HG02973 (cell line): ENCODE results near the gene MARK2.

Source experiments
- ATAC-seq: cut with Tn5 transposase; IDR thresholded peaks from one replicate; pipeline ENCODE4 v1.9.1; 2021; ENCODE audit warnings: moderate library complexity; ENCODE audit not compliant: unreplicated experiment

Gene MARK2

DNA sequence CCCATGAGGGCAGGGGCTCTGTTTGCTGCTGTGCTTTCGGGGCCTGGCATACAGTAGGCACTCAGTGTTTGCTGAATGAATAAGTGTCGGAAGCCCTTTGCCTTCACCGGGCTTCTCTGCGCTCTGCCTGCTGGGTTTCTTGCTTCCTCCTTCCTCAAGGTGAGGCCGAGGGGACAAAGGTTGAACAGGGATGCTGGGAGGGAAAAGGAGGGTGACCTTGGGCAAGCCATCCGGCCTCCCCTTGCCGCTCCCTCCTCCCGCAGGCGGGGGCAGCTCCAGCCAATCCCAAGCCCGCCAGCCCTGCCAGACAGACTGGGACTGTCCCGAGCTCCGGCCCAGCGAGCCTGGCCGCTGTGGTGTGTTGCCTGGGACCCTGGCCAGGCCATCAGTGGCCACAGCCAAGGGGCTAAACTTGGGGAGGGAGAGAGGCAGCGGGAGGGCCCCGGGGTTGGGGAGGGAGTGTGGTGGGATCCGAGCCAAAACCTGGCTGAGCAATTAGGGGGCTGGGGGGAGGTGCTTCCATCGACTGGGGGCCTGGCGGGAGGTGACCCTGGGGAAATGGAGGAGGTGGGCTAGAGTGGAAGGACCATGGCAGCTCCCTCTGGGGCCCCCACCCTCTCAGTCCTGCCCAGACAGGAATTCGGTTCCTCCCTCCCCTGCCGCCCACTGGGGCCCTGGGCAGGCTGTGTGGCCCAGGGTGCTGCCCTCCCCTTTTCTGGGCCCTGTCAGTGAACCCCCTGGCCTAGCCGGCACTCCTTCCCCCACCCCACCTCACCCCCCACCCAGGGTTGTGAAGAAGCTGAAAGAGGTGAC lies 81.4 kb downstream of the MARK2 start:
- no peak for ATAC-seq

DNA sequence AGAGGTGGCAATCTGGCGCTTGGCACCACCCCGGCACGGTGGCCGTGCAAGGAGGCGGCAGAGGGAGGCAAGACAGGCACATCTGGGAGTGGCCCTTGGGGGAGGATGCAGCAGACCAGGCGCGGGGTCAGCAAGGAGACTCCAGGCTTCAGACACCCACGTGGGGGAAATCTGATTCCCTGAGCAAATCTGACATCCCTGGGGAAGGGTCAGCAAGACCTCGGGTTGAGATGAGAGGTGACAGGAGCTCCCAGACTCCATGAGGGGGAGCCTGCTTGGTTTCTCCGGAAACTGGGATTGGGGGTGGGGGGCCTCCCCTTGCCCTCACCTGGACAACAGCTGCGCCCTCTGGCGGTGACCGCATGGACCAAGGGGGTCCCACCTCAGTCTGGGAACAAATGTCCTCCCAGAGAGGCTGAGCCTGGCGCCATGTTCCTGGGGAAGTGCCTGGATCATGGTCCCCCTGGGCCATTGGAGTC lies 82.1 kb downstream of the MARK2 start:
- no peak for ATAC-seq

DNA sequence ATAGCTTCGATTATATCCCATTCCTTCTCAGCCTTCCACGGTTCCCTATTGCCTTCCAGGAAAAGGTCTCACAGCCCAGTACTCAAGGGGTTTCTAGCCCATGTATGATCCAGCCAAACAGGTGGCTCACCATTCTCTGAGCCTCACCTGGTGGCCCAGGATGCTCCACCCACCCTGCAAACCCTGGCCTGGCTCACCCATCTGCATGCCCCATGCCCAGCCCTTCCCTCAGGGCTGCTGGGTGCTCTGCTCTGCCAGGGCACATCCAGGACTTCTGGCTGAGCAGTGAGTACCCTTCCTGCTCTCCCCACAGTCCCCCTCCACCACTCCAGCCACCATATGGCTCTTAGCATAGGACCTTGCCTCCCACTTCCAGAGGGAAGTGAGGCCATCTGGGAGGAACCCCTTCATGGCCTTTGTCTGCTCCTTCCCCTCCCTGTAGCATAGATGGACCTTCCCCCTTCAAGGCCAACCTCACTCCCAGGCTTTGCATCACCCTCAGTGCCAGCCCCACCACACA lies 83.8 kb downstream of the MARK2 start:
- no peak for ATAC-seq

DNA sequence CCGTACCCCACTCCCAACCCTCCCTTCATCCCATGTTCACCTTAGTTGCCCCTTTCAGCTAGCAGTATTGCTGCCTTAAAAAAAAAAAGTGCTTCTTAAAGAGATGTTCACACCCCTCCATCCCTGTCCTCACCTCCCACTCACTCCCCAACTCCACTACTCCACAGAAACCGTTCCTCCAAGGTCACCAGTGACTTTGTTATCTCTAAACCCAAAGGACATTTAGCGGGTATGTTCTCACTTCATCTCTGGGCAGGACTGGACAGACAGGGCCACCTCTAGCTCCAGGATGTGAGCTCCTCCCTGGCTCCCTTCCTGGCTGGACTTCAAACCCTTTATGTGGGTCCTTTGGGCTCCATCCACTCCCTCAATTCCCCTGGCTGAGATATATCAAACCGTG lies 84.4 kb downstream of the MARK2 start:
- no peak for ATAC-seq

DNA sequence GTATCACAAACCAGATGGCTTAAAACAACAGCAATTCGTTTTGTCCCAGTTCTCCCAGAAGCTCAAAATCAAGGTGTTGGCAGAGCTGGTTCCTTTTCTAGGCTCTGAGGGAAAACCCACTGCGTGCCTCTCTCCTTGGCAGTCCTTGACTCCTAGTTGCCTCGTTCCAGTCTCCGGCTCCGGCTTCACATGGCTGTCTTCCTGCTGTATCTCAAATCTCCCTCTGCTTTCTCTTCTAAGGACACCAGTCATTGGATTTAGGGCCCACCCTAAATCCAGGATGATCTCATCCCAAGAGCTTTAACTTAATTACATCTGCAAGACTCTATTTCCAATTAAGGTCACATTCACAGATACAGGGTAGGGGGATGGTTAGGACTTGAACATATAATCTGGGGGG lies 90.7 kb downstream of the MARK2 start:
- ATAC-seq = no peak

DNA sequence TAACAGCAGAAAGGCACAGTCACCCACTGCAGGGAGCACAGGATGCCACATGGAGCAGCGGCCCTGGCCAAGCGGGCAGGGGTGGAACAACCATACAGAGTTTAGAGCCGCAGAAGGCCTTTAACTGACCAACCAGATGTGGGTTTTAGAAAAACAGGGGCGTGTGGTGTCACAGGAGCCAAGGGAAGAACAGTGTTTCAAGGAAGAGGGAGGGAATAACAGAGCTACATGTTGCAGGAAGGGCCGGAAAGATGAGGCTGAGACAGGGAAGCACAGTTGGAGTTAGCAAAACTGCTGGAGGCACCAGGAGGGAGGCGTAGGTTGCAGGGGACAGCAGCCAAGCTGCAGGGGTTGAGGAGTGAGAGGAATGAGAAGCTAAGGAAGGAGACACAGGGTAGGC lies 92.1 kb downstream of the MARK2 start:
- no peak for ATAC-seq

DNA sequence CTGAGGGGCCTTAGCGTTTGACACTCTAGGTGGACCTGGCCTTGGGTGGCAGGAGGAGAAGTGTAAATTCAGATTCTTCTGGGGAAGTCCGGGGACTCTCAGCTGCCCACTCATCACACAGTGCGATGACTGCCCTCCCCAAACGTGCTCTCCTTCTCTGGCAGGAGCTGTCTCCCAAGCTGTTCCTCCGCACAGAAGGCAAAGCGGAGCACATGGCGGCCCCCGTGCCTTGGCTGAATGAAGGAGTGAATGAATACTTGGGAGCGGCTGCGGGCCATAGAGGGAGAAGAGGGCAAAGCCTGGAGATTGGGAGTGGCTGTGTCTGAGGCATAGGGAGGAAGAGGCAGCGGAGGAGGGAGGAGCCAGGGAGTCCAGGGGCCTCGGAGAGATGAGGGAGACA lies 93.0 kb downstream of the MARK2 start:
- ATAC-seq = no peak

DNA sequence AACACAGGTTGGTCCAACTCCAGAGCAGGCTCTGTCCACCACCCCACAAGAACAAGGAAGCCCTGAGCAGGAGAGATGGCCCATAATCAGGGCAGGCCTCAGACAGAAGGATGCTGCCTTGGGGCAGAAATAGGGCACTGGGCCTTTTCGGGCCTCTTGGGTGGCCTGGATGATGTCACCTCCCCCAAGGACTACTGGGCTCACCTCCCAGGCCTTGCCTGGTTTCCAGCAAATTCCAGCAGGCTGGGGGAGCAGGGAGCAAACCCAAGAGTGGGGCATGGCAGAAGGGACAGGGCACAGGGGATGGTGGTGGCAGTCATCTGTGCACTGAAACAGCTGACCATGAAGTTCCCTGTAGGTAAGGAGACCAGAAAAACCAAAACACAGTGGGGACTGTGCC lies 94.5 kb downstream of the MARK2 start:
- ATAC-seq = no peak

DNA sequence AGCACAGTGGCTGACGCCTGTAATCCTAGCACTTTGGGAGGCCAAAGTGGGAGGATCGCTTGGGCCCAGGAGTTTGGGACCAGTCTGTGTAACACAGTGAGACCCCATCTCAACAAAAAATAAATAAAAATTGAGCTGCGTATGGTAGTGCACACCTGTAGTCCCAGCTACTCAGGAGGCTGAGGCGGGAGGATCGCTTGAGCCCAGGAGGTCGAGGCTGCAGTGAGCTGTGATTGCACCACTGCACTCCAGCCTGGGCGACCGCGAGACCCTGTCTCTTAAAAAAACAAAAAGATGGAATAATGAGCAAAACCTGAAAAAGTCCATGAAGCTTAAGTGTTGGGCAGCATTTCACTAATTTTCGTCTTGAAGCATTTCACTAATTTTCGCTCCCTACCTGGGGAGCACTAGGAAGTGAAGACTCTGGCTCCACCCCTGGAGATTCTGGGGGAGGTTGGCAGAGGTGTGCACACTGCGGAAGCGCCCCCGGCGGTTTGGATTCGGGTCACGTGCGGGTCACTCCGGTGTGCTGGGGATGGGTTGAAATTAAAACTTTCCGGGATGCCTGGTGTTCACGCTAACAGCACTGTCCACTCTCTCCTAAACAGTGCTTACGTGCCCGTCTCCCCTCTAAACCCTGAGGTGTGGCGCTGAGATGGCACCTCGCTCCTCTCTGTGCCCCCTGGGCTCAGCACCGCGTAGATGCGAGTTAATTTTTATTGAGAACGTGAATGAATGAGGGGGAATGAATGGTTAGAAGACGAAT lies 99.0 kb downstream of the MARK2 start:
- ATAC-seq = peak; percentile 6

DNA sequence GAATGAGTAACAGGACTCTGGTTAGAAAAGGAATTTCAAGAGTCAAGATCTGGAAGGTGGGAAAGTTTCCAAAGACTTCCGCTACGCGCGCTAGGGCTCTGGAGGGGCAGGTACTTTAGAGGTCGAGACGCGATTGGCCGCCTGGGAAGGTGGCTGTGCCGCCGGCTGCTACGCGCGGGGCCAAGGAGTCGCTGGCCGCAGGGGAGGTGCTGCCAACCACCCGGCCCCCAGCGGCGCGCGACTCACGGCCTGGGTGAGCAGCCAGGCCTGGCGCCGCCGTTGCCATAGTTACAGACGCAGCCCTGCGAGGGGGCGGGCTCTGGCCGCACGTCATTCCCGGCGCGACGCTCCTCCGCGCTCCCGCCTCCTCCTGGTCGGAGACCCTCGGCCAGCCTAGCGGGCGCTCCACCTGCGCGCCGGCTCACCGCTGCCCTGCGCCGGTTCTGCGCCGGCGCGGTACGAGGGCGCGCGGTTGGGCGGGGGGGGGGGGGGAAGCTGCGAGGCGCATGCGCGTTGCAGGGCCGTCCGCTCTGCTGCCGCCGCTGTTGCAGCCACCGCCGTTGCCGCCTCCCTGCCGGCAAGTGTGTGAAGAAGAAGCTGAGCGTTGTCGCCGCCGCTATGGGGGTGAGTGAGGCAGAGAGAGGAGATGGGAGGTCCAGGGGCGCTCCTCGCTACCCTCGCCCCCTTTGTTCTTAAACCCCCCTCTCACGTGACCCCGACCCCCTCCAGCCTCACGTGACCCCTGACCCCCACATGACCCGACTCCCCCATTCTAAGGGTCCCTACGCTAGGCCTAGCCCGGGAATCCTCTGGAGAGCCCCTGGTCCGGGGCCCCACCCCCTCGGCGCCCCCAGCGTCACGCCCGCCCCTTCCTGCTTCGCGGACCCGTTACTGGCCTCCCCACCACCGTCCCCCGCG lies 99.8 kb downstream of the MARK2 start, which contains the start of gene NAA40:
Gene NAA40, plus strand, starts transcription at position 524 of the 918 bp plus-strand sequence. Its CDS starts 95 bp downstream, at position 619.
- ATAC-seq = peak; percentile 75

DNA sequence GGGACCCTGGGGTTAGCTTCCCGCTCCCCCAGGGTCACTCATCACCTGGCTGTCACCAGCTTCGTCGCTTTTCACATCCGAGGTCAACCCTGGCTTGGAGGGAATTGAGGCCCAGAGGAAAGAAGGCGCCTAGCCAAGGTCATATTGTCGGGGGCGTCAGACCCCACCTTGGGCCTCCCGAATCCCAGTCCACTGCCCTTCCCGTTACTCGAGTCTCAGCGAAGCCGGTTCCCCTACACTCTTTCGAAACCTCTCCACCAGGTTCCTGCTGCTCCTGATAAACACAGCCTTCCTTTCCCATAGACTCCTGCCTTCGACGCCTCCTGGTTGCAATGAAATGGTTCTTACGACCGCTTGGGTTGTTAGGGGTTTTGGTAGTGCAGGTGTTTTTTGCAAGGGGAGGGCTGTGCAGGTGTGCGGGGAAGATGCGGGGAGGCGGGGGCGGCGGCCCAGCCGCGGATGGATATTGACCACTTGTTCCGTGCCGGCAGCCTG lies 100.5 kb downstream of the MARK2 start:
- peak; percentile 1 for ATAC-seq

DNA sequence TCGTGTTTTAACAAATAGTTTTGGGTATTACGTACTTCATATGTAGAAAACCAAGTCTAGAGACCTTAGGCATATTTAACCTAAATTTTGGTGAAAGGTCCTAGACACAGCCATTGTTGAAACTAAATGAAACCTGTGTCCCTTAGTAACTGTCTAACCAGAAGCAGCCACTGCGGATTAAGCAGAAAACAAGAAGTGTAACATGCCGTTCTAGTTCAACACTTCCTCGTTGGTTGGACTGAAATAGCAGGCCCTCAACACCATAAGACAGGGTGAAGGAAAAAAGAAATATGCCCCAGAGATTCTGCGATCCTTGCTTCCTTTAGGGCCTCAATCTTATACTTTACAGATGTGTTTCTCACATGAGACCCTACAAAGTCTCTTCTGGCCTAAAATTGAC lies 101.9 kb downstream of the MARK2 start:
- ATAC-seq = no peak

DNA sequence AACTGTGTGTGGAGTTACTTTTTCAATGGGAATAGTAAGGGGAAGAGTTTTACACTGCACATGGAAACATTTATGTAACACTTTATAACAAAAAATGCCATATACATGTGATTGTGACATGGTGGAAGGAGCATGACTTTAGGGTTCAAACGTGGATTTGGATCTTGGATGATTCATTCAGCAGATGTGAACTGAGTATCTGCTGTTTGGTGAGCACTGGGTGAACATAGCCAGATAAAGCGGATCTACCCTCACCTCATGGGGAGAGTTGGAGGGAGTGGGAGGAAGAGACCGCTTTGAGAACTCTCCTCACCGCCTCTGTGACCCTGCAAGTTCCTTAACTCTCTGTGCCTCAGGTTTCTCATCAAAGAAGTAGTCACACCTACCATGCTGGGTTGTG lies 103.0 kb downstream of the MARK2 start:
- ATAC-seq = no peak

DNA sequence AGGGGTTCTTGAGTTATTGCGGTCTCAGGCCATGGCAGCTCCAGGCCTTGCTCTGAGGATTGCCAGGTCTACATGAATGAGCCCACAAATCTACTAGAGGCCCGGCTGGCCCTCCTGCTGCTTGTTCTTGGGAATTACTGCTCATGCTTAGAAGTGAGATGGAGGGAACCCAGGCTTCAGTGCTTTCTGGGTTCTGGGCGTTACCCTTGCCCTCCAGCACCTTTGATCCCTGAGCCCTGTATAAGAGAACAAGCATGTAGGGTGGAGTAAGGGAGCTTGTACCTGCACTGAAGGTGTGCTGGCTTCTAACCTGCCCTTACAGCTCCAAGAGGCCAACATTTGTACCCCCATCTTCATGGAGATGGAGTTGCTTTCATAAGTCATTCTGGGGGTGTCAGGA lies 103.9 kb downstream of the MARK2 start:
- ATAC-seq = no peak

DNA sequence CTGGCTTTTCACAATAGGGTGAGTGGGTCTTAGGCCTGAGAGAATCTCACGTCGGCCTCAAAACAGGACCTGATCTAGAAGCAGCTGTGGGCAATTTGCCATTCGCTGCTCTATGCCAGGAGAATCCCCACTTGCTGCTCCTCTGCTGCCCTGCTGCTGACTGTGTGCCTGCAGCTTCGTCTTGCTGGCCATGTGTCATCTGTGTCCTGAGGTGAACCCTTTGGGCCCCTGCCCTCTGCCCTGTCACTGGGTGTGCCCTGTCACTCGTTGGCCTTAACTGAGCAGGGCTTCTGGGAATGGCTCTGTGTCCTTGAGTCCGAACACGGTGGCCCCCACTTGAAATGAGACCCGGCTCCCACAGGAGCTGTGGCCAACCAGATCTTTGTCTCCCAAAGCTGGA lies 106.1 kb downstream of the MARK2 start:
- no peak for ATAC-seq

DNA sequence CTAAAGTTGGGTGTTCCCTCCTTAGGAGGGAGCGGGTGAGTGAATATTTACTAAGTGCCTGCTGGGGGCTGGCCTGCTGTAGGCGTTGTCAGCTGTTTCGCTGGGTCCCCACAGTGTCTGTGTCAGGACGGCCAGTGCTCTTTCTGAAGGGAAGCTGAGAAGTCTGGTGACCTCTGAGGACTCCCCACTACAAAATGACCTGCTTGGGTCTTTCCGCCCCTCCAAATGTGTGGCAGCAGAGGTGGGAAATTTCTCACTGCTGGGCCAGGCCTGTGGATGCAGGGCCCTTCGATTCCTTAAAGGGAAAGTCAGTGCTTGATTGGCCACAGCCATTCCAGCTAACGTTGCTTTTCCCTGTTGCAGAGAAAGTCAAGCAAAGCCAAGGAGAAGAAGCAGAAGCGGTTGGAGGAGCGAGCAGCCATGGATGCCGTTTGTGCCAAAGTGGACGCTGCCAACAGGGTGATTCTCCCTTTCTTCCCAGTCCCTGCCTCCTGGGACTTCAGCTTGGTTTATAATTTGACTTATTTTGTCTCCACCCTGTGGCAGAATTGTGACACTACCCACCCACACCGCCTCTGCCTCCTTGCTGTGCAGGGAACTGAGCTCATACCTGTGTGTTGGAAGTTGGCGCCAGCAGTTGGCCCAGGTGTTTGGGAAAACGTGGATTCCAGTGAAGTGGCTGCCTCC lies 106.7 kb downstream of the MARK2 start:
- no peak for ATAC-seq

DNA sequence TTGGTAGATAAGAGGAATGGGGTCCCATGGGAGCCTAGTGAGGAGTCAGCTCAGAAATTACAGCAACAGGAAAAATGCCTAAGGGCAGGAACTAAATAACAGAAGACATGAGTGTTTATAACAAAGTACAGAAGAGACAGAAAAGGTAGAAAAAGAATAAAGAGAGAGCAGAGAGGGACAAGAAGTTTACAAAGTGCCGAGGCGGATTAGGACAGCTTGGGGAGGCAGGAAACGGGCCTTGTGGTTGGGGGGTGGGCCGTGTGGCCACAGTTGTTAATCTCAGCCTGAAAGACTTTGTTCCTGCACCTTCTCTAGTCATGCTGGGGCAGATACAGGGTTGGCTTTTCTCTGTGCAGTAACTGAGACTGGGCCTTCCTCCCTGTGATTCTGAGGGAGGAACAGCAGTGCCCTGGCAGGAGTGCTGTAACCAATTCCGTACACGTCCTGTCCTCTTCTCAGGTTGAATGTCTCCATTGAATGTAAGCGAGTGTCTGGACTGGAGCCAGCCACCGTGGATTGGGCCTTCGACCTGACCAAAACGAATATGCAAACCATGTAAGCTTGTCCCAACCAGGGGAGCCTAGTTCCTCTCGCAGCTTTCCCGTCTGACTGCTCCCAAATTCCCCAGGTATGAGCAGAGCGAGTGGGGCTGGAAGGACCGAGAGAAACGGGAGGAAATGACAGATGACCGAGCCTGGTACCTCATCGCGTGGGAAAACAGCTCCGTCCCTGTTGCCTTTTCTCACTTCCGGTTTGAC lies 113.0 kb downstream of the MARK2 start:
- no peak for ATAC-seq

DNA sequence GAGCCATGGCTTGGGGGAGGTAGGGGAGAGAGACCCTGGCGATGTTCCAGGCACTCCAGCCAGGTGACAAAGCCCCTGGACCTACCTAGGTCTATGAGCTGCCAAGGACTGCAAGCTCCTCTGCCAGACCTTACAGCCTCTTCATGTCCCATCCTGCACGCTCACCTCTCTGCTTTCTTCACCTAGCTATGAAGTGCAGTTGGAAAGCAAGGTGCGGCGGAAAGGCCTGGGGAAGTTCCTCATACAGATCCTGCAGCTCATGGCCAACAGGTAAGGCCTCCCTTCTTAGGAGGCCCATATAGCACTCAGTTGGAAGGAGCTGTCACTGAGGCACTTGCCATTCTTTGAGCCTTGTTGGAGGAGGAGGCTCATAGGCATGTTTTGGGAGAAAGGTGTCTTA lies 113.7 kb downstream of the MARK2 start:
- ATAC-seq = no peak

DNA sequence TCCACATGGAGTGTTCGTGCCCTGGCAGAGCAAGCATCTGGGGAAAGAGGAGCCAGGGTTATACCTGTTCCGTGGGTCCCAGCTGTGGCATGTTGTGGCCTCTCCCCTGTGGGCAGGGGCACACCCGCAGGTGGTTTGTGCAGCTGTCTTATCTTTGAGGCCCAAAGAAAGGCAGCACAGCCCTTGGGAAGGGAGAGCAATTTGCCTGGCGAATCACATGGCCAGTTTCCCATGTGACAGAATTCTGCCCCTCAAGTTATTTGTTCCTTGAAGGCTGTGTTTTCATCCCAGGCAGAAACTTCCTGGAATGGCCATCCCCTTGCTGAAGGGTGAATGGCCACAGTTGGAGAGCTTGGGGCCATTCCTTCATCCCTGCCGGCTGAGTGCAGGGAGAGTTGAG lies 119.1 kb downstream of the MARK2 start:
- no peak for ATAC-seq
